Umbilical cord (tissue), 2 donors: ENCODE results near the gene HNRNPH2. TPM values are rescaled to one million over a fixed set of nuclear protein-coding genes. Genes with fewer than 3 reads are reported as not detected.

Experiments used
- DNase-seq: peaks from one replicate; pipeline ENCODE4 v3.0.0-alpha.2; 2015; ENCODE audit warnings: low spot score
- total RNA-seq: library from RNA; depleted of rRNA; stranded (reverse); fragments of >200 nt; gene quantifications from one replicate; pipeline ENCODE4 v1.2.3, GENCODE V29; 2014; ENCODE audit warnings: low replicate concordance; ENCODE audit not compliant: insufficient read depth

Gene HNRNPH2
- total RNA-seq, 1 donor from 2014 or later: 54.2 TPM

GRCh38 chrX:101395789-101396188 lies 12.2 kb upstream of the HNRNPH2 start:
- no peak for DNase-seq

GRCh38 chrX:101397779-101398178 lies 10.2 kb upstream of the HNRNPH2 start:
- DNase-seq: no peak

DNA sequence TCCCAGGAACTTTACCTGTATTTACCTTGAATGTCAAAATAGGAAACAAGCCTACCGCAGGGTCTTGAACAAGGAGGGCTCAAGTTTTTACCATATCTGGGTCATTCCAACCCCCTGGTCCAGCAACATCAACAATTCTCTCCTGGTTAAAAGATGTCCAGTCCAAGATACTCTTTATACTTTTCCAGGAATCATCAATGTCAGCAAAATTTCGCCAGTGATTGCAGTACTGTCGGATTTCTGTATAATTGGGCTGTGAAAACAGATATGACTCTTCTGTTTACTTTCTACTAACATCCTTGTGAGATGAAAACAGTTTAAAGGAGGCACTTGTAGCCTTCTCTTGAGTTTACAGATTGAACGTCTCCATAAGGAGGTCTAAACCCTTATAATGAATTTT lies 9.3 kb upstream of the HNRNPH2 start:
- DNase-seq: no peak

- no peak for DNase-seq
Observed at GRCh38 chrX:101399825-101400224, 8.2 kb upstream of the HNRNPH2 start.

- no peak for DNase-seq
Observed at GRCh38 chrX:101407167-101407747, 765 bp upstream of the HNRNPH2 start.

- DNase-seq: no peak
Observed at GRCh38 chrX:101408532-101408841, 465 bp downstream of the HNRNPH2 start.

DNA sequence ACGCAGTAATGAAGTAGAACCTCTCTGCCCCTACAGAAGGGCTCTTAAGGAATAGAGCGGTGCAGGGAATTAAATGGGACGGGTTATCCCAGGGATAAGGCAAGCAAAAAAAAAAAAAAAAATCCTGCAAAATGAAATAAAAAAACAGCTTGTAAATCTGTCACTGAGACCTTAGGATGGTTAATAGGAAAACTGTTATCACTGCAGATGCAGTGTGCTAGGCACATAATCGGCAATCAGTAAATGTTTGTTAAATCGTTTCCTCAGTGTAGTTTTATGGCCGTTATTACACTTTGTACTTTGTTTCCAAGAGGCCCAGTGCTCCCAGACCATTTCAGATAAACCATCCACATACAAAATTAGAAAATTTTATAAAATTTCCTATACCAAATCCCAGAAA lies 1.0 kb downstream of the HNRNPH2 start:
- peak; percentile 4 for DNase-seq

- peak; percentile 46 for DNase-seq
Observed at GRCh38 chrX:101410461-101410860, 2.4 kb downstream of the HNRNPH2 start.

GRCh38 chrX:101411984-101412383 lies 4.0 kb downstream of the HNRNPH2 start:
- no peak for DNase-seq

- DNase-seq: peak; percentile 78
Observed at GRCh38 chrX:101415180-101416145, 7.4 kb downstream of the HNRNPH2 start.

GRCh38 chrX:101416691-101417090 lies 8.7 kb downstream of the HNRNPH2 start:
- DNase-seq: peak; percentile 24

GRCh38 chrX:101417190-101417589 lies 9.2 kb downstream of the HNRNPH2 start:
- DNase-seq: peak; percentile 54

DNA sequence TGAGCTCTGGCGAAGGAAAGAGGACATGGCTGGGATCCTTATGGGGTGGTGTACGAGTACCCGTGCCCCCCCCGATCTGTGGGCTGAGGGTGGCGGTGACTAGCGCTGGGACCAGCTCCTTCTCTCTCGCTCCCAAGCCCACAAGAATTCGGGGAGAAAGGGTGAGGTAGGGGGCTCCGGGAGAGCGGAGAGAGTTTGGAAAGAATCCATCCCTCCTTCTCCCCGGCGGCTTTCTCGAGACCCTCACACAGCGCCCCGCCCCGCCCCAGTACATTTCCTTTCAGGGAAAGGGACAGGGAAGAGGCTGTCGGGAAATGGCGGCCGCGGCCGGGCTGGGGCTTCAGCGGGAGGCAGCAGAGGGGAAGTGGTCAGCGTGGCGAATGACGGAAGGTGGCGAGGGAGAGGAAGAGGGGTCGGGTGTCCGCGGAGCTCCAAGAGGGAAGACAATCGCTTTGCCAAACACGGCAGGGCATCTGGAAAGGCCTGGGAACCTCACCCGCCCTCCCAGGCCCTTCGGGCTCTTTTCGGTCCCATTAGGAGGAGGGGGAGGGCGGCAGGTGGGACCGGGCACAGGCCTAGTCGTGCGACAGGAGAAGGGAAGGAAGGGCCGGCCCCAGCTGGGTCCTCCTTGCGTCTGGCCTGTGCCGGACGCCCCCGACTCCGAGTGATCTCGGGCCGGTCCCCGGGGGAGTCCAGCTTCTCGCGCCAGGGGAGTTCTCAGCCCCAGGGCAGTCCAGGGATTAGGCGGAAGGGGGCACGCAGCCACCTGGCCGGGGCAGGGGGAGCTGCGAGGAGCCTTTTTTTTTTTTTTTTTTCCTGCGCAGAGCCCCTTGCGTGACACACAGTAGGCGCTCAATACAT lies 10.2 kb downstream of the HNRNPH2 start:
- DNase-seq: peak; percentile 67

DNA sequence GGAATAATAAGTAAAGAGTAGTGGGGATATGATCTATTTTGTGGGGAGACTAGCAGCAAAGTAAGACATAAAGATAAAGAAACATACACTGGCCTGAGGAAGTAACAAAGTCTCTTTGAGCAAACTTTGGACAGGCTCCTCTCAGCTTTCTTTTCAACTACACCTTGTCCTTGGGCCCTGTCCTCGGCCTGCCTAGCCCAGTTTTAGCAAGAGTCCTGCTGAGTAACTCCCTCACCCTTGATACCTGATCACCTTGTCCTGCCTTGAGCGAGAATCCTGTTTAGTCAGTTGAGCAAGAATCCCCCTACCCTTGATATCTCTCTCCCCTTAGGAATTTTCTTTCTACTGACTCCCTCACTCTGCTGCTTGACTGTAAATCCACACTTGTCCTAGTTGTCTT lies 11.5 kb downstream of the HNRNPH2 start:
- no peak for DNase-seq

GRCh38 chrX:101427954-101428353 lies 19.9 kb downstream of the HNRNPH2 start:
- DNase-seq: no peak

- DNase-seq: no peak
Observed at GRCh38 chrX:101429934-101430333, 21.9 kb downstream of the HNRNPH2 start.

DNA sequence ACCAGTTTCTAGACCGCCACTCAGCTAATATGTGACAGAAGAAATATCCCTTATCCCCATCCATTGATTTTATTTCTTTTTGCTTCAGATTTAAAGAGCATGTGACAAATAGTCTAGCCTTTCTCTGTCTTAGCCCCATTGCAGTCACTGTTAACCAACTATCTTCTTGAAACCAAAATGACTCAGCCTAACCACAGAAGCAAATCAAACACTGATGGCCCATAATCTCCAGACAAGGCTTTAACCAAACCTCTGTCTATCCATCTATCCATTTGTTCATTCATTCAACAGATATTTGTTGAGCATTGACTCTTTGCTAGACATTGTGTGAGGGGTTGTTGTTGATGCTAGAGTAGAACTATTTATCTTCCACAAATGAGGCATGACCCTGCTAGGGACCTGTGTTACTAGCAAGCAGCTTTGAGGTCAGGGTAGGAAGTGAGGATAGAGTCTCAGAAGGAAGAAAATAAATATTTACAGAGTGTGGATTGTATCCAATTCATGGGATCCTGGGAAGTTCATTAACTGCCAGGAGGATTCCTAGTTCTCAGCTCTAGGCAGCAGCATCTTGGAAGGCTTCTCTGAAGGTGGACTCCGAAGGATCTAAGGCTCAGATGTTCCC lies 22.5 kb downstream of the HNRNPH2 start:
- DNase-seq: no peak

GRCh38 chrX:101442085-101442484 lies 34.1 kb downstream of the HNRNPH2 start:
- peak; percentile 5 for DNase-seq

DNA sequence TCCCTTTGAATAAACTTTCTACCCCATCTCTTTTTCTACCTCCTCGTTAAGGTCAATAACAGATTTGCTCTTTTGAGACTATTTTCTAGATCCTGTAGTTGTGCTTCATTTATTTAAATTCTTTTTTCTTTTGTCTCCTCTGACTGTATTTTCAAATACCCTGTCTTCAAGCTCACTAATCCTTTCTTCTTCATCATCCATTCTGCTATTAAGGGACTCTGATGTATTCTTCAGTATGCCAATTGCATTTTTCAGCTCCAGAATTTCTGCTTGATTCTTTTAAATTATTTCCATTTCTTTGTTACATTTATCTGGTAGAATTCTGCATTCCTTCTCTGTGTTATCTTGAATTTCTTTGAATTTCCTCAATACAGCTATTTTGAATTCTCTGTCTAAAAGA lies 41.3 kb downstream of the HNRNPH2 start:
- no peak for DNase-seq

GRCh38 chrX:101450085-101450484 lies 42.1 kb downstream of the HNRNPH2 start:
- DNase-seq: no peak

DNA sequence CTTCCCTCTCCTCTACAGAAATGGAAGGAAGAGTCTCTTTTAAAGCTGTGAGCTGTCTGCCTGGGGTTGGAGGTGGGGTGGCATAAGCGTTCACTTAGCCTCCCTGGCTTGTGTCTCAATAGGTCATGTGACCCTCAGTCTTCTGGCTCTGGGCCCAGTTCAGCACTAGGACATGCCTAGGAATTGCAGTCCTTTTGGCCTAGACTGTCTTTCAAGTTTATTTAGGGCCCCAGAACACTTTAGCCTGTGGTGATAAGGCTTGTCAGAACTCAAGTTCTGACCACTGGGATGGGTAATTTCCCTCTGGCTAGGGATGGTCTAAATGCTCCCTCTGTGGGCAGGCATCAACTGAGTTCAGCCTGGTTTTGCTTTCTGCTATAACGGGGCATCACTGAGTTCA lies 42.9 kb downstream of the HNRNPH2 start:
- no peak for DNase-seq

DNA sequence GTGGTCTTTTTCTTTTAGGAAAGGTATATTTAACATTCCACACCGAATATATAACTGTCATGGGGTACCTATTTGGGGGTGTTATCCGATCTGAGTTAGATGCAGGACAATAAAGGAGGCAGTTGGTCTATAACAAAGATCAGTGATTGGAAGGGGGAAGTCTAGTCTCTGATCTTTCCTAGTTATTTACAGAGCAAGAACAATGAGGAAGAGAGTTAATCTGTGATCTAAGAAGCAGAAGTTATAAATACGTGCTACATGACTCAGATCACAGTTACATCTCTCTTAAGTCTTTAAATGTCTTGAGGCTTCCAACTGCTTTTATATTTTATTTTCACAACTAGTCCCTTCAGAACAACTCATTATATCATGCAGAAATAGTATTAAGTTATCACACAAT lies 44.0 kb downstream of the HNRNPH2 start:
- no peak for DNase-seq
